NOMO-1 (cell line): ENCODE data around the gene PHLDA3.

Experiments
- DNase-seq, 2 experiments: peaks; one replicate each; lab custom pipeline; 2025; ENCODE audit not compliant: unreplicated experiment in 2 of 2; lab: John Stamatoyannopoulos, UW

PHLDA3 gene

DNA sequence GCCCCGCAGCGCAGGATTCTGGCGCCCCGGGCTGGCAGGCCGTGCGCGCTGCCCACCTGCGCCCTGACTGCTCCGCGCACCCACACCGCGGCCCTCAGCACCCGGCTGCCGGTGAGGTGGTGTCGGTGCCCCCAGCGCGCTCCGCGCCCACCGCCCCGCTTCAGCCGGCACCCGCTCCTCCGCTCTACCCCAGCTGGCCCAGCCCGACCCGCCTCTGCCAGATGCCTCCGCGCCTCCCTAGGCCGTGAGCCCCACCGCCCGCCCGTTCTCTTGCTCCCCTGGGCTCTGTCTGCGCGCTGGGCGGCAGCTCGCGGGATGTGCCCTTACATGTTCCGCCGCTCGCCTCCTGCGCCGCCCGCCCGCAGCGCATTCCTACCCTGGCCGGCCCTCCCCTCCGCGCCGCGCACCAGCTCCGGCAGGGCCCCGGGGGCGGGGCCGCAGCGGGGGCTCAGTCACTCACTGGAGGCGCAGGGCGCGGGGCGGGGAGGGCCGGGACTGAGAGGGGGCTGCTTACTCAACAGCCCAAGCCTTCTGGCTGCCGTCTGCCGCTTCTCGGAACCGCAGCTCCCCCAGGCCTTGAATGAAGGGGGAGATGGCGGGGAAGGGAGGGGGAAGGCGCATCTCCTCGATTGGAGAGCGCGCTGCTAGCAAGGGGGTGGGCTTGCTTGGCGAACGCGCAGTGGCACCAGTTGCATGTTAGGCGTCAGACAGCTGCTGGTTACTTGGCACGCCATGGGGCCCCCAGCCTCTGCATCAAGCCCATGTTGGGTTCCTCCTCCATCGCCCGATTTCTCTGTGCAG is at the start of gene PHLDA3:
Gene PHLDA3 (minus strand): TSS at position 345 of the 801 bp plus-strand sequence. CDS start 402 bp downstream, outside the sequence.
- DNase-seq, result peak; percentile 59 to 84

DNA sequence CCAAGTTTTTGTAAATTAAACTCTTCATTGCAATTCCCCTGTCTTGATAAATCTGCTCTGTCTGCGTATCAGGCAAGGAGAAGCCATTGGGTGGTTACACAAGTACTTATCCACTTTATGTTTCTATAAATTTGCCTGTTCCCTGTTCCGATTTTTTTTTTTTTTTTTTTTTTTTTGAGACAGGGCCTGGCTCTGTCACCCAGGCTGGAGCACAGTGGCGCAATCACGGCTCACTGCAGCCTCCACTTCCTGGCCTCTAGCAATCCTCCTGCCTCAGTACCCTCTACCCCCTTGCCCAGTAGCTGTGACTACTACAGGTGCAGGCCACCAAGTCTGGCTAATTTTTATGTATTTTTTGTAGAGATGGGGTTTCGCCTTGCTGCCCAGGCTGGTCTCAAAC is 49.1 kb upstream of the PHLDA3 start:
- no peak for DNase-seq

DNA sequence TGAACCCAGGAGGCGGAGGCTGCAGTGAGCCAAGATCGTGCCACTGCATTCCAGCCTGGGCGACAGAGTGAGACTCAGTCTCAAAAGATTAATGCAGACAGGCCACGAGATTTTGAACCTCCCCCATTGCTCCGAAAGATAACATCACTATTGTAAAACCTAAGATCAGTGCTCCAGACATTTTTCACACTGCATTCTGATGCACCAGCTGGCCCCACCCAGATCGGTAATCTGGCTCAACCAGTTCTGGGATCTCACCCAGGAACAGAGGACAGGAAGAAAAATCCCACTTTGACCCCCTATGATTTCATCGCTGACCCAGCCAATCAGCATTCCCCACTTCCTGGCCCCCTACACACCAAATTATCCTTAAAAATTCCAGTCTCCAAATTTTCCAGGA is 48.6 kb upstream of the PHLDA3 start:
- no peak for DNase-seq

DNA sequence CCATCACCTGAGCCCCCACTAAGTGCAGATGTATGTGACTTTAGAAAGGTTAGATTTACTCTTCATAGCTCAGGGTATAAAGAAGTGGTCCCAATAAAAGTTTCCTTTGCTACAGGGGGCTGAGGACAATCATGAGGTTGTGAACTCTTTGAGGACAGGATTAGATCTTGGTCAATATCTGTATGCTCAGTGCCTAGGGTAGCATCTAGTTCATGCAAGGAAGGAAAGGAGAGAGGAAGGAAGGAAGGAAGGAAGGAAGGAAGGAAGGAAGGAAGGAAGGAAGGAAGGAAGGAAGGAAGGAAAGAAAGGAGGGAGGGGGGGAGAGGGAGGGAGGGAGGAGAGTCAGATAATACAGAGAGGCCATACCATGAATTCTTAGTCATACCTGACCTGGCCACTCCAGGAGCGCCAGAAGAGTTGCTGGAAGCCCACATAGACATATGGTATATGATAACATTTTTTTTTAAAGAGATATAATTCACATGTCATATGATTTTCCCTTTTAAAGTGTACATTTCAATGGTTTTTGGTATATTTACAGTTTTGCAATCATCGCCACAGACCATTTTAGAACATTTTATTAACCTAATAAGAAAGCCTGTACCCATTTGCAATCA is 47.6 kb upstream of the PHLDA3 start:
- no peak for DNase-seq

DNA sequence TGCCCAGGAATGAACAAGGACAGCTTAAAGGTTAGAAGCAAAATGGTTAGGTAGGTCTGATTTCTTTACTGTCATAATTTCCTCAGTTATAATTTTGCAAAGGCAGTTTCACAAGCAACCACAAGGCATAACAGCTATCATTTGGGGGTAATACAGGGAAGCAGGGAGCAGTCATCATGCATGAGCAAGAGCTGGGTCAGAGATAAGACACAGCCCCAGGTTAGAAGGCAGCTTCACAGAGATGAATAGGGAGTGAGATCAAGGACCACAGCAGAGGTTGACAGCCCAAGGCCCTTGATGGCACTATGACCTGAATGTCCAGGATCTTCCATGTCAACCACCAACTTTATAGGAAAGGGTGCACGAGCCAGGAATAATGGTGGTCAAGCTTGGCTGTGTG is 46.9 kb upstream of the PHLDA3 start:
- DNase-seq, result peak; percentile 31 to 53

DNA sequence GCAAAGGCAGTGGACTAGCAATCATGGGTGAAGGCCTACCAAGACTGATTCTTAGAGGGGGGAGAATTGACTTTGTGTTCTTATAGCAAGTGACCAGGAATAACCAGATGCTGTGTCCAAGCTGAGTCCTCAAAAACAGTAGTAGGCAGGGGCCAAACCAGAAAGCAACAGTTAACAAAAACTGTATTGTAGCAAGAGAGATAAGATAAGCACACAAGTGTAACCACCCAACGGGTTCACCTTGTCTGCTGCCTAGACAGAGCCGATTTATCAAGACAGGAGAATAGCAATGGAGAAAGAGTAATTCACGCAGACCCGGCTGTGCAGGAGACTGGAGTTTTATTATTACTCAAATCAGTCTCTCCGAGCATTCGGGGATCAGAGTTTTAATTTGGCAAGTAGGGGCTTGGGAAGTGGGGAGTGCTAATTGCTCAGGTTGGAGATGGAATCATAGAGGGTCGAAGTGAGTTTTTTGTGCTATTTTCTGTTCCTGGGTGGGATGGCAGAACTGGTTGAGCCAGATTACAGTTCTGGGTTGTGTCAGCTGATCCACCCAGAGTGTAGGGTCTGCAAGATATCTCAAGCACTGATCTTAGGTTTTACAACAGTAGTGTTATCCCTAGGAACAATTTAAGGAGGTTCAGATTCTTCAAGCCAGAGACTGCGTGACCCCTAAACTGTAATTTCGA is 46.2 kb upstream of the PHLDA3 start:
- no peak for DNase-seq

DNA sequence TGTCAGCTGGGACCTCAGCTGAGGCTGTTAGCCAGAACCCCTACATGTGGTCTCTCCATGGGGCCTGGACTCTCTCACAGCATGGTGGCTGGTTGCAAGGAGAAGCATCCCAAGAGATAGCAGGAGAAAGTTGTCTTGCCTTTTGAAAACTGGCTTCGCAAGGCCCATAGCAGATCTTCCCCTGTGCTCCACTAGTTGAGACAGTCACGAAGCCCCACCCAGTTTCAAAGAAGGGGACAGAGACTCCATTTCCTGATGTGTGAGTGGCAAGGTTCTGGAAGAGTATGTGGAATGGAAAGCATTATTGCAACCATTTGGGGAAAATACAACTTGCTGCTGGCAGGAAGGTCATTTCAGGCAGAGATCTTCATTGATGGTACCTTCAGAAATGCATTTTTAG is 45.5 kb upstream of the PHLDA3 start:
- no peak for DNase-seq

DNA sequence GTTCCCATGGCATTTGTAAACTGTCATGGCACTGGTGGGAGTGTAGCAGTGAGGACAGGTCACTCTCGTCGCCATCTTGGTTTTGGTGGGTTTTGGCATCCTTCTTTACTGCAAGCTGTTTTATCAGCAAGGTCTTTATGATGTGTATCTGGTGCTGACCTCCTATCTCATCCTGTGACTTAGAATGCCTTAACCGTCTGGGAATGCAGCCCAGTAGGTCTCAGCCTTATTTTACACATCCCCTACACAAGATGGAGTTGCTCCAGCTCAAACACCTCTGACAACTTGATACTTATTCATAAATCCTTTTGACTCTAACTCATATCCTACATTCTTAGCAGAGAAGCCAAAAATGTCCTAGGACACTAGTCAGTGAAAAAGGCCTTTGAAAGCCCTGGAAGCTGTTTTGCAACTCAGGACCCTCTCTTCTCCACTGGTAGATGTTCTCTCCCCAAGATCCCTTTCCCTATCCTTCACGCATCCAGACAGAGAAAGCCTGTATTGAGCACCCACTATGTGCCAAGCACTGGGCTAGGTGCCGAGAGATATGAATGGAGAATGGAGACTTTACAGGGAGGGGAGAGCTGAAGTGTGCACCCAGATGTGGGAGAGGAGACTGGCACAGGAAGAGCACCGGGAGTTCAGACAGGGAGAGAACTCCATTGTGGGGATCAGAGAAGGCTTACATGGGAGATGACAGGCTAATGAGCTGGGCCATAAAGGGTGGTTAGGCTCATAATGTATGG is 44.7 kb upstream of the PHLDA3 start:
- DNase-seq, result no peak

DNA sequence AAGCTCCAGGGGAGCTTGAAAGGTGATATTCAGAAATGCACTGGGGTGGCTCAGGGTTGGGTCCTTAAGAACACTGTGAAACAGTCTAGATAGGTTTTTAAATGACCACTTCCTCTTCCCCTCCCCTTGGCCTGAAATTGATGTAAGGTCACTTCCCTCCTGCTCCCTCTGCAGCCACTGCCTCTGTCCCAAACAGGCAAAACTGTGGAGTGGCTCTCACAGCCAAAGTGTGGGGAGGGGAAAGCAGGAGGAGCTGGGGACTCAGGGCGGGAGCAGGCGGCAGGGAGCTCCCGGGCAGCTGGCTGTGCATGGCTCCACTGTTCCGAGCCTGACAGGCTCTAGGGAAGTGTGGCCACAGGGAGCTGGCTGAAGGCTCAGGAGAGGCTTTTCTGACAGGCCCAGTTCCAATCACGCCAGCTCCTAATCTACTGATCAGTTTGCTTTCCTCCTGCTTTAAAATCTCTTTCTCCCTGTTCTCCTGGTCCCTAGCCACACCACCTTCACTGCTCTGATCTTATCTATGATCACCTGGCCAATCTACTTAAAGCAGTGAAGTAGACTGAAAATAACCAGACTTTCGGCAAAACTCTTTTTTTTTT is 43.1 kb upstream of the PHLDA3 start:
- DNase-seq, result peak; percentile 44 to 77

DNA sequence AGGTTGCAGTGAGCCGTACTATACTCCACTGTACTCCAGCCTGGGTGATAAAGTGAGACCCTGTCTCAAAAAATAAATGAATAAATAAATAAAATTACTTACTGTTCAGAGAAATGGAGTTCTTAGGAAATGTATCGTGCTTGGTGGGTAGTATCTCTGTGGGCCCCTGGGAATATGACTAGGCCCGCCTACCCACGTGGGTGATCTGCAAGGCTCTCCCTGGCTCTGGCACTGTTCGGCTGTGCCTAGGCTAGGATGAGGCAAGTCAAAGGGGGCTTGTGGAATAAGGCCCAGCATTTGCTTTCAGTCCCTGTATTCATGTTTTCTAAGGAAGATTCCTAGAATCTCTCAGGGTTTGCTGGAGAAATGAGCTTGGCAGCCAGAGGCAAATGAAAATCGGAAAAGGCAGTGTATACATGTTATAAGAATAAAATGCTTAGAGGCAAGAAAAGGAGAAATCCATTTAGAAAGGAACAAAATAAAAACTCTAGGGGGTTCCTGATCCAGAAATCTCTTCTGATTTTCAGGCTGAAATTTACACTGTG is 42.5 kb upstream of the PHLDA3 start:
- no peak for DNase-seq

DNA sequence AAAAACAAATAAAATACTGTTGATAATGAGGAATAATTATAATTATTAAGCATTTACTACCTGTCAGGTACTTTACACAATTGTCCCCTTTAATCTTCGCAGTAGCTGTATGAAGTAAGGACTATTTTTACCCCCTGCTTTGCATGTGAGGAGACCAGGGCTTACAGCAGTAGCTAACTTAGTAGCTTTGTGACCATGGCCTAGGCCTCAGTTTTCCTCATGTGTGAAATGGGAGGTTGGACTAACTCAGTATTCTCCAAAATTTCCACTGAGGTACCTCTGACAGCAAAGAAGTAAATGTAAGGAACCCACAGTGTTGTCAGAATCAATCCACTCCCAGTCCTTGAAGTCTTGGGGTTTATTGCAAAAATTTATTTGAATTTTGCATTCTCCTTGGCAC is 41.7 kb upstream of the PHLDA3 start:
- no peak for DNase-seq

DNA sequence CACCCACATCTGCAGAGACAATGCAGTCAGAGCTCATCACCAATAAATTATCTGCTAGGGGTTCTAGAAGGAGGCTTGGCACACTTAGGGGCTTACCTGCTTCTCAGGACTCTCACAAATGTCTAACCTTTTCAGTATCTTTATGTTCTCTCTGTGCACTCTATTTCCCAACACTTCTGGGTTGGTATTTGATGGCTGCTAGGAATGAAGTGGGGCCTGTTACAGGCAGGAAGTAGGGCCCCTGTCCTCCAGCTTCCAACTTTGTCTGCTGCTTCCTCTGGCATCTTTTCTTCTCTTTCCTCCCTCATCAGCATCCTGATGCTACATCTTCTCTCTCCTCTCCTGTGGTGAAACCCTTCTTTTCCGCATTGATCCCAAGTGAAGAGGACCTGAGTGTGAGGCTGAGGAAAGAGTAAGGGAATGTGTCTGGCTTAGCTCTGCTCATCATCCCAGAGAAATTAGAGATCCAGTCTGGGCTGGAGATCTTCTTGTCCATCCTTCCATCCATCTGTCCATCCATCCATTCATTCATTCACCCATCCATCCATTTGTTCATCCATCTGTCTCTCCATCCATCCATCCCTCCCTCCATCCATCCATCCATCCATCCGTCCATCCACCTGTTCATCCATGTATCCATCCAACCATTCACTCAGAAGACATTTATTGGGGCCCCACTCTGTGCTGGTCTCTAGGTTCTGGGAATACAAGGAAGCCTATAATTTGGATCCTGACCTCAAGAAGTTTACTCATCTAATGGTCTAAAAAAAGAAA is 40.8 kb upstream of the PHLDA3 start:
- no peak for DNase-seq

DNA sequence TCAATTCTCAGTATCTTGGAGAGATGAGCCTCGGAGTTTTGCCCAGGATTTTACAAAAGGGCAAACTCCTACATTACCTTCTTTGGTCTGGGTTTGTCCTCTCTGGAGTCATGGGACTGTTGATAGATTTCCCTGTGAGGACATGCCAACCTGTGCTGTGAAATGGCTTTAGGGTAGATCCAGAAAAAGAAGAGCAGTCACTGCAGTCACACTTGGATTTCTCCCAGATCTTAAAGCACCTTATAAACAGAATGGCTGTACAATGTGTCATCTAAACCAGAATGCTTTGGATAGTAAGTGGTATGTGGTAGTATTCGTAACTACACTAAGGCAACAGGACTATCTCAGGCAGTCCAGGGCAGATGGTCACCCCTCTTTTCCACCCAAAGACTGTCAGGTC is 39.8 kb upstream of the PHLDA3 start:
- no peak for DNase-seq

DNA sequence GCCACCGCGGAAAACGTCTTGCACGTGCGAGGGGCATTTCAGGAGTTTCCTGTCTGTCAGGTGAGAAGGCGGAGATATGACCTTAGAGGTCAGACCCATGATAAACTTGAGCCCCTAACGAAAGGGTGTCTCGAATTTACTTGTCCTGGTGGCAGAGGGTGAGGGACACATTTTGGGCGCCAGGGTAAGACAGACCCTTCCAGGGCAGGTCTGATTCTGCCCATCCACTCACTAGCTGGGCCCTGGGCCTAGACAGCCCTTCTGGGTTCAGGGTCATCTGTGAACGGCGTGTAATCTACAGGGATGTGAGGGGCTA is 38.3 kb upstream of the PHLDA3 start:
- DNase-seq, result no peak

DNA sequence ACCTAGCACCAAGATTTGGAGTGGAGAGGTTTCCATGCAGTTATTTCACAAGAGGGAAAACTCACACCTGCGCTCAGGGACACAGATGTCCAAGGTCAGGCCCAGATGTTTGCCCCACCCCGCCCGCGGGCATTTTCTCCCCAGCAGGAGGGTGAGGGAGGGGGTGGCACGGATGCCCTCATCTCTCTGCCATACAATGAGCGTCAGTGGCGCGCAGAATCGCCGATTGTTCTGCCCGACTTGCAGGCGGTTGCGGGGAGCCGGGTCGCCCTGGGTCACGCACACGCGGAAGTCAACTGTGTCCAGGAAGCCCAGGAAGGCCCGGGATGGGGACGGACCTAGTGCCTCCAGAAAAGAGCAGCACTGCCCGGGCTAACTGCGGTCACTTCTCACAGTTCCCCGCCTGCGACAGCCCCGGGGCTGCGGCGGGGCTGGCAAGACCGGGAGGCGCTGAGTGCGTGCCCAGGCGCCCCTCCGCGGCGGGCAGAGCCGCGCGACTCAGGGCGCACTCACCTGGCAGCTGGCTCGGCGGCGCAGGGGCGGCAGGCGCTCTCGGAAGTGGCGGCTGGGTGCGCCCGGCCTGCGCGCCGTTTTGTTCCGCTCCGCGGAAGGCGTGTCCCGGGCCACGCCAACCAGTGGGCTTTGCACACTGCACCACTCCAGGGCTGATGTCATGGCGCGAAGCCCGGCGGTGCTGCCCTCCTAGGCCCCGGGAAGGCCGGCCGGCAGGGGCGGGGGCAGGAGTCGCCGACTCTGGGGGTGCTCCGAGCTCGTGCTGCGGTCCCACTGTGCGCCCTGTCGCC is 37.8 kb upstream of the PHLDA3 start, which contains the start of gene CSRP1:
Gene CSRP1 (minus strand): TSS at position 567 of the 803 bp plus-strand sequence. CDS start 10,820 bp downstream, outside the sequence.
- peak; percentile 70 to 87 for DNase-seq

DNA sequence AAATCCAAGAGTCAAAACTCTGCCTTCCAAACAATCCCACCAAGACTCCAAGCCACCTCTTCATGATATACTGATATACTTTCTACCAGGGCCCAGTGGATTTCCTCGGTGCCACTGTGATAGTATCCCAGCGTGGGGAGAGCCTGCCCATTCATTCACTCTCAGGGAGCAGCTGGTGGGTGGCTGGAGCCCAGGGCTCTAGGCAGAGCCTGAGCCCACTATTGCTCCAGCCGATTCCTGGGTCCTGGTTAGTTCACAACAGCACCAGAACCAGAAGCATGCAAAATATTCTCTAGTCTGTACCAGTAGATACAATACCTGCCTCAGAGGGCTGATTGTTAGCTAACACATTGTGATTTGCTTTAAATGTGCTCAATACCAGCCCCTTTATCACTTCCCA is 37.1 kb upstream of the PHLDA3 start:
- no peak for DNase-seq

DNA sequence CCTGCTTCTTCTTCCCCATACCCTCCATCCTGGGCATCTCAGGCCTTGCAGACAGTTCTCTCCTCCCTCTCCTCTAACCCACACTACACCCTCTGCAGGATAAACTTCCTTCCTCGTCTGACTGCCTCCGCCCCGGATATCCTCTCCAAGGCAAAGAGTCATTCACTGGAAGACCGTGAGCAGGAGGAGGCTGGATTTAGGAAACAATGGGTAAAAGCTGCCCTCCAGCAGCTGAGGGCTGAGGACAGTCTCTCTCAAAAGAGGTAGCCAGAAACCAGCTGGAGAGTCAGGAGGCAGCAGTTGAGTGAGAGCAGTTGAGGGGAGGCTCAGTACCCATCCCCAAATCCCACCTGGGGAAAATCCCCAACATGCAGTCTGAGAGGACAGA is 36.5 kb upstream of the PHLDA3 start:
- no peak for DNase-seq

DNA sequence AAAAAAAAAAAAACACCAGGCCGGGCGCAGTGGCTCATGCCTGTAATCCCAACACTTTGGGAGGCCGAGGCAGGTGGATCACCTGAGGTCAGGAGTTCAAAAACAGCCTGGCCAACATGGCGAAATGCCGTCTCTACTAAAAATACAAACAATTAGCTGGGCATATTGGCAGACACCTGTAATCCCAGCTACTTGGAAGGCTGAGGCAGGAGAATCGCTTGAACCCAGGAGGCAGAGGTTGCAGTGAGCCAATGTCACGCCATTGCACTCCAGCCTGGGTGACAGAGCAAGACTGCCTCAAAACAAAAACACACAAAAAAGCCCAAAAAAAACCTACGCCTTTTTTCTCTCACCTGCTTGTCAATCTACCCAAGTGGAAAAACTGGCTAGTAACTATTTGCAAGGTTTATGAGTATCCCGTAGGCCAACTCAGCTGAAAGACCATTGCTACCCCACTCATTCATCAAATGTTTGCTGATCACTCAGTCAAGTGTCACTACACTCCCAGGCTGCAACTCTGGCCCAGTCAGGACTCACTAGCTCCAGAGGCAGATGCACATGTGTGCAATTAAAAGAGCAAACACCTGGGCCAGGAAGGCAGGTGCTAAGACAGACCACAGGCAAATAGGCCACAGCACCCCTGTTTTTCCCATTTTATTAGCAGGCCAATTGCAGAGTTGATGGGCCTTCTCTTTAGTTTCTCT is 36.0 kb upstream of the PHLDA3 start:
- DNase-seq, result no peak
